HS-27A (cell line): ENCODE data around the gene SLC13A1.

Experiments used
- DNase-seq: peaks from one replicate; pipeline ENCODE4 v3.0.0-alpha.2; 2012; ENCODE audit warnings: low read depth, missing footprints

The SLC13A1 gene

DNA sequence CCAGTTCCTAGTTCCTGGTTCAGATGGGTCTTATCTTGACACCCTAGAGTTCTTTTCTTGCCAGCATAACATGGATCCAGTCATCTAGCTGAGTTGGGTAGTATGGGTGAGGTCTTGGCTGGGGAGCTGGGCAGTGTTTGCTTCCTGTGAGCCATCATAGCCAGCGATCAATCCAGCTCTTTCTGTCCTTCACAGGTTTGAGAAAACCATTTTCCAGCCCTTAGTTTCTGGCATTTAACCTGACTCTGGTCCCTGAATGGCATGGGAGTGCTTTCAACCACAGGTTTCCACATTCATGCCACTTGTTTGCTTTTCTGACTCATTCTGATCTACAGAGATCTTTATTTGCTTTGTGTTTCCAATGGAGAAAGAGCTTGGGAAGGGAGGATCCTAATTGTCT is 8.6 kb downstream of the SLC13A1 start:
- no peak for DNase-seq

DNA sequence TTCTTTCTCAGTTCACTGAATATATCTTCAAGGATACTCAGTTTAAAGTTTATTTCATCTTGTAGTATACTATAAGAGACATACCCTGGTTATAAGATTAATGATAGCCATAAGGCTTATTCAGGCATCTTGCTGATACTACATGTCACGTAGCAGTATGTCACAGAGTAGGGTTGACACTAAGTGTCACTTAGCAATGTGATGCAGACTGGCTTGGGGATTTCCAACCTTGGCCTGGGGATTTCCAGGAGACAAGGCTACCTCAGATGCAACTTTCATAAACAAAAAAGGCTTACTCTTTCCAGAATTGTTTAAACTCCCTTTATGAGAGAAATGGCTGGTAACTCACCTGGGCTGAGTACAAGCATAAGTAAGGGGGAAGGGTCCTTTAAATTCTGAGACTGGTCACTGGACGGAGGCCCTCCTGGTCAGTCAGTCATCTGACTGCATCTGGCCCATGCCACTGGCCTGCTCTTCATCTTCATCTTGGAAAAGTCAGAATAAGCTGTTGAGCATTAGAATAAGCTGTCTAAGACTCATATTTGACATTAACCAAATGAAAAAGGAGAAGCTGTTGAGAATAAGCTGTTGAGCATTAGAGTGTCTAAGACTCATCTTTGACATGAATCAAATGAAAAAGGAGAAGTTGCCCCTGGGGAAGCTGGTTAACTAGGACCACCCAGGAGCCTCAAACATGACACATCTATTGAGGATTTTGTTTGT is 9.5 kb downstream of the SLC13A1 start:
- DNase-seq: no peak

DNA sequence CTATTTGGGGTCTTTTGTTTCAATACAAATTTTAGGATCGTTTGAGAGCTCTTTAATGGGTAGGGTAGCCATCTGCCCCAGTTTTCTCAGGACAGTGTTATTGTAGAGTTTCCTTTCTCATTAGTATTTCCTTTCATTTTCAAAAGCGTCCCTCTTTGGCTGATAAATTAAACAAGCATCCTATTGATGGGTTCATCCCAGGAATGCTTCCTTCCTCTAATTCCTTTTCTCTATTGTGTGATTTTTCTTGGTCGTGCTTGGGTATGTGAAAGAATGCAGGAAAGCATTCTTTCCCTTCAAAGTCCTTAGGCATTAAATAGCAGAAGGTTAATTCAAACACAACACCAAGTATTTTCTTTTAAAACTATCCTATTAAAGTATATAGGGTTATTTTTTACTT is 14.0 kb downstream of the SLC13A1 start:
- no peak for DNase-seq

DNA sequence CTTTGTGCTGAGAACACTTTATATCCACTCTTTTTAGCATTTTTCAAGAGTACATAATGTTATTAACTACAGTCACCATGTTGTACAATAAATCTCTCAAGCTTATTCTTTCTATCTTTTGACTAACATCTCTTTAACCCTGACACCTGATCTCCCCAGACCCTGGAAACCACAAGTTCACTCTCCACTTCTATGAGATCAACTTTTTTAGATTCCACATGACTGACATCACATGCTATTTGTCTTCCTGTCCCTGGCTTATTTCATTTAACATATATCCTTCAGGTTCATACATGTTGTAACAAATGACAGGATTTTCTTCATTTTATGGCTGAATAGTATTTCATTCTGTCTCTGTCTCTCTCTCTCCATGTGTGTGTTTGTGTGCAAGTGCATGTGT is 15.5 kb downstream of the SLC13A1 start:
- no peak for DNase-seq

DNA sequence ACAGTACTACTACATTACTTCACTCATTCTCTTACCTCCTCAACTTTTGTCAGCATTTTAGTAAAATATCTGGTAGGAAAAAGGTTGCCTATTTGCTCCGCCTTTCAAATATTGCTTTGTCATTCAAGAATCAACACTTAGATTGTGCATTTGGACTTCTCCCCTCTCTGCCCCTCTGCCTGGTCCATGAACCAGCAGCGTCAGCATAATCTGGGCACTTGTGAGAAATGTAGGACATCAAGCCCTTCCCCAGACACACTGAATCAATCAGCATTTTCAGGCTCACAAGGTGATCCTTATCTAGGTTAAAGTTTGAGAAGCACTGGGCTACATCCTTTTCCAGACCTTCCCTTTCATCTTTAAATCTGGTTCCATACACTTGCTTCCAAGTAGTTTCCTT is 16.3 kb downstream of the SLC13A1 start:
- DNase-seq: no peak

DNA sequence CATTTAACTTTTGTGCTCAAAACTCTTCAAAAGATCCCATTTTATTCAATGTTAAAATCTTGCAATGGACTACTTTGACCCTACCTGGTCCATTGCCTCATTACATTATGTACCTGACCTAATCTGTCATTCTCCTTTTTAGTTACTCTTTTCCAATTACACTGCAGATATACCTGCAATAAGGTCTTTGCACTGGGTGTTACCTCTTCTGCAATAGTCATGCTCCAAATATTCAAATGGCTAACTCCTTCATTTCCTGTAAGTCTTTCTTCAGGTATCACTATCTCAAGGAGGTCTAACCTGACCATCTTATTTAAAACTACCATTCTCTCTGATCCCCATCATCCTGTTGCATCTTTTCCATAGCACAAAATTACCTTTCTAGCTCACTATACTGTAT is 22.3 kb downstream of the SLC13A1 start:
- no peak for DNase-seq

DNA sequence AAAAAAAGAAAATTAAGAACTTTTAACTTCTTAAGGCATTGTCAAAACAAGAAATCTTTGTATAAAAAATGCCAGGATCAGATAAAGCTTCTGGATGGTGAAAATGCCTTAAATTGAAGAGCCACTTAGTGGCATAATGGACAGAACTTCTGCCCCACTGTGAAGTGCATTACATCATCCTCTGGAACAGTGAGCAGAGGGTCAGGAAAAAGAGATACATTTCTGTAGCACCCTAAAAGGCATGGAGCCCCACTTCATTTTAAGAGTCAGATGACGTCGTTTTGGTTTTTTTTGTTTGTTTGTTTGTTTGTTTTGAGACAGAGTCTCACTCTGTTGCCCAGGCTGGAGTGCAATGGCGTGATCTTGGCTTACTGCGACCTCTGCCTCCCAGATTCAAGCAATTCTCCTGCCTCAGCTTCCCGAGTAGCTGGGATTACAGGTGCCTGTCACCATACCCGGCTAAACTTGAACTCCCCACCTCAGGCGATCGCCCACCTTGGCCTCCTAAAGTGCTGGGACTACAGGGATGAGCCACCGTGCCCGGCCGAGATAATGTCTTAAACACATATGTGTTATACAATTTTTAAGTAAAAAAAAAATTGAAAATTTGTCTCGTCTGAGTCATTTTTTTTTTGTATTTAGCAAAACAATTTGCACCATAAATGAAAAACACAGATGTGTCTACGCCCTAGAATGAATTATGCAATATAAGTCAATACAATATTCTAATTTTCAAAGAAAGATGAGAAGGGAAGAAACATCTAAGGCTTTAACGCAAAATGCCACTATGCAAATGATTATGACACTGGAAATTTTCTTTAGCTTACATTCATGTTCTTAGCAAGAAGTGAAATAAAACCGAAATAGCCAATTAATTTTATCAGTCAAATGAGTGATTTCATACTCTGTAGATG is 29.2 kb downstream of the SLC13A1 start:
- no peak for DNase-seq

DNA sequence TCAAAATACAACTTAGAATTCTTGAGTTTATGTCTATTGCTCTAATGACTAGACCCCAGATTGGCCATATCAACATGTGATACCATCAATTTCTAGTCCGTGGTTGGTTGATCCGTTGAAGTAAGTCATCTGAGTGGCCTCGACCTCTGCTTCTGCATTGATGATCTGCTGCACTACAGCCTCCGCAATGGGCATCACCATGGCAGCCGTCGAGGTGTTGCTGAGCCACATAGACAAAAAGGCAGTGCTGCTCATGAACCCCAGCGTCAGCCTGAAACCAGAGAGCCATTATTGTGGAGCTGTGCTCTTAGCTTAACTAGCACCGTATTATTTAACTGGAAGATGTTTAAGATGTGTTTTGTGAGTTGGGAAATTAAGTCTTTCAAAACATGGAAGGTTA is 30.7 kb downstream of the SLC13A1 start:
- no peak for DNase-seq

DNA sequence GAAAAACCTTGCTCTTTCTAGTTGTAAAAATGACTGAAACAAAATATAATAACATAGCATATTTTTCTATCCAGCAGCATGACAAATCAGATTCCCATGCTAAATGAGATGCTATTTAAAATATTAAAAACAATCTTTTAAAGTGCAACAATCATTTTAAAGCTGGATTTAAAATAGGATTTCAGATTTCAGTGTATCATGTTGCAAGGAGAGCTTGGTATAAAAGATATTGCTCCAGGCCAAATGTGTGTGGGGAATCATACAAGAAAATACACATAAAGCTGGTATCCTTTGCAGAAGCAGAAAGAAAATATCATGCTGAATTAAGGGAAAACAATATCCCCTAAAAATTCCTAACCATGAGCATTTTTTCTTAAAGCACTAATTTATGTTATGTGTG is 42.2 kb downstream of the SLC13A1 start:
- no peak for DNase-seq

DNA sequence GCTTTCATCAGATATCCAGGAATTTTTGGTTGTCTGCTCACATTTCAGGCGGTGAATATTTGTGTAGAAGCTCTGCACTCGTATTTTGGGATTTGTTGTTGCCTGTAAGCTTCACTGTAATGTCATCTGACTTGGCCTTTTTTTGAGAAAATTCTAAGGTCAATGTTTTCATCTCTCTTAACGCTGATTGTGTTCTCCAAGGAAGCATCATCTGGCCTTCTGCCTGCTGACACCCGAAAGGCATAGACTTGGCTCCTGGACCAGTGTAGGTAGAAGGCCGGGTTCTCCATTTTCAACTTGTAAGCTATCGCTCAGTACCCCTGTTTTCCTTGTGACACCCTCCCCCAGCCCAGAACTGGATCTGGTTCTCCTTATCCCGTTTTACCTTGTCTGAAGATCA is 44.2 kb downstream of the SLC13A1 start:
- no peak for DNase-seq

DNA sequence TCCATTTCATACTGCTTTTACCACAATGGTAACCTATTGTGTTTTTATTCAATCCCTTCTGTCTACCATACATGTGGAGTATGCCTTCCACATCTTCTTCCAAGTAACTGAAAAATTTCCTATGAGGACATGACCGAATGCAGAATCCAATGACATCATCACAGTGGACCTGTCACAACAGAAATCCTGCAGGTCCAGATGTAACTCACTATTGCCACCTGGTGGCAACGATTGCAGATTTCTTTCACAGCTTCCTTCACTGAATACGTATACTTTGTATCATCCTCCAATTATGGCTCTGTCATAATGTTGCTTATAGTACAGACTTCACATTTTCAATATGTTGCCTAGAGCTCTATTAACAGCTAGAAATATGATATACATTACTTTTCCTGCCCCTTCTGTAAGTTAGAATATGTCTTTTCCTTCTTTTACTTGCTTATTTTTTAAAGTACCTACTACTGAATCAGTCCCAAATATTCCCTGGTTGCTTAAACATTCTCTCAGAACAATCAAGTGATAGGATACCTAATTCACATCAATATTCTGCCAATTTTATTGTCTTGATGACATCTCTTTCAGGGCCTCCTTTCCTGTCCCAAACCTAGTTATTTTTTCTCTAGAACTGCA is 45.4 kb downstream of the SLC13A1 start:
- no peak for DNase-seq

DNA sequence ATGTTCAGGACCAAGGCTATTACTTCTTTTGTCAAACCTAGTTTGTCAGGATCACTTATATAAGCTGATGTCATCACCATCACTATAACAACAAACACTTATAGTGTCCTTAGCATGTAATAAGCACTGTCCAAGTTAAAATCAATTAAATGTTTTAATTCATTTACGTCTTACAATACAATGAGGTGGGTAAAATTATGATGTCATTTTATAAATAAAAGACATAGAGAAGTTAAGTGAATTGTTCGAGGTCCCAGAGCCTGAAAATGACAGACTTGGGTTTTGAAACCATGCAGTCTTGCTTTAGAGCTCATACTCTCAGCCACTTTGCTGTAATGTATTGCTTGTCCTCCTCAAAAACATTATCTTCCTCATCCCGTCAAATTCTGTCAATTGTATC is 48.3 kb downstream of the SLC13A1 start:
- DNase-seq: no peak

DNA sequence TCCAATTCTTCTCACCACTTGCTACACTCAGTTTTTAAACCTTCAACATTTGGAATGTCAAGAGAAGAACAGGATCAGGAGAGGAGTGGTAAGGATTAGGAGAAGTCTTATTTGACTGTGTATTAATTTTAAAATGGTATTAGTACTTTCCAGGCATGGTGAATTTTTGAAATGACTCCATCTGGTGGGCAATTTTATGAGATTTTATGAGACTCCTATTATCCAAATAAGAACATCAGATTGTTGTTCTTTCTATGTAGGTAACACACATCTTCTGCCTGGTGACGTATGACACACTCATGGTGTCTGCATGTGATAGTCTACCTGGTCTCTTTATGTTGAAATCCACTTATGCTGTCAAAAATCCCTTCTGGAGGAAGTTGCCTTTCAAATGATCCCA is 51.0 kb downstream of the SLC13A1 start:
- DNase-seq: no peak

DNA sequence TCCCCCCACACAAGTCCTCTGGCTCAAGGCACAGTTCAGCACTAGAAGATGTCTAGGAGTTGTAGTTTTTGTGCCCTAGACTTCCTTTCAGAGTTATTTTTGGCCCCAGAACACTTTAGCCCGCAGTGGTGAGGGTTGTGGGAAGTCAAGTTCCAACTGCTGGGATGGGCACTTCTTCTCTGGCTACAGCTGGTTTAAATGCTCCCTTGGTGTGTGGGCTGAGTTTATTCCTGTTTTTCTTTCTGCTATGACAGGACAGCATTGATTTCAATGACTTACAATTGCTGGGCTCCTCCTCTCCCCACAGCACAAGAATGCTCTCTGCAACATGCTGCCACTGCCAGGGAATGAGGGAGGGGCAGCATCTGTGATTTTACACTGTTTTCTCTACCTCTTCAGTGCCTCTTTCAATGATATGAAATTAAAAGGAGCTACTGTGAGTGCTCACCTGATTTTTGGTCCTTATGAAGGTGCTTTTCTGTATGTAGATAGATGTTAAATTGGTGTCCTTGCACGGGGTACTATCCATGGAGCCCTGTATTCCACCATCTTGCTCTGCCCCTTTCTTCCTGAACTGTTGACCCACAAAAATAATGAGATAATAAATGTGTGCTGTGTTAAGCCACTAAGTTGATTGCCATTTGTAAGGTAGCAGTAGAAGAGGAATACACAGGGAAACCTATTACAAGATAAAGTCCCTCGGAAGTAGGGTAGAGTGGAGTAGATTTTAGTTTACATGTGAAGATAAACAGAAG is 56.3 kb downstream of the SLC13A1 start:
- no peak for DNase-seq

DNA sequence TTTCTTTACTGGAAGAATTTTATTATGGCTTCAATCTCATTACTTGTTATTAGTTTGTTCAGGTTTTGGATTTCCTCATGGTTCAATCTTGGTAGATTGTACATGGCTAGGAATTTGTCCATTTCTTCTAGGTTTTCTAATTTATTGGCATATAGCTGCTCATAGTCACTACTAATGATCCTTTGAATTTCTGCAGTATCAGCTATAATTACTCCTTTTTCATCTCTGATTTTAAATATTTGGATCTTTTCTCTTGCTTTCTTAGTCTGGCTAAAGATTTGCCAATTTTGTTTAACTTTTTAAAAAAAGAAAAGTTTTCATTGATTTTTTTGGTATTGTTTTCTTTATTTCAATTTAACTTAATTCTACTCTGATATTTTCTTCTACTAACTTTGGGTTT is 59.2 kb downstream of the SLC13A1 start:
- DNase-seq: no peak

DNA sequence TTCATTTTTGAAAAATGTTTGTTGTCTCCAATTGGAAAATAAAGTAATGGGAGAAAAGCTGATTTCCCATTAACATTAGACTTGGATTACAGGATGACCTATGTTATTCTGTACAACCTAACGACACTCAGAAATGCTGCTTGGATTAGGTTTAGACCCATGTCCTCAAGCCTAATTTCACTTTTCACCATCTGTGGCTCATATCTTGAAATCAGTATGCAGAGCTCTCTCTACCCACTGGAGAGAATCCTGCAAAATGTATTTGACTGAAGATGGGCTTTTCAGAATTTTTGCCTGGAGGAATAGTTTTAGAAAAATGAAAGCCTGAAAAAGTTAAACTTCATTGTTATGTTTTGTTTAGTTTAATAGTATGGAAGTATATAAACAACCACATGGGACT is 63.8 kb downstream of the SLC13A1 start:
- DNase-seq: no peak

DNA sequence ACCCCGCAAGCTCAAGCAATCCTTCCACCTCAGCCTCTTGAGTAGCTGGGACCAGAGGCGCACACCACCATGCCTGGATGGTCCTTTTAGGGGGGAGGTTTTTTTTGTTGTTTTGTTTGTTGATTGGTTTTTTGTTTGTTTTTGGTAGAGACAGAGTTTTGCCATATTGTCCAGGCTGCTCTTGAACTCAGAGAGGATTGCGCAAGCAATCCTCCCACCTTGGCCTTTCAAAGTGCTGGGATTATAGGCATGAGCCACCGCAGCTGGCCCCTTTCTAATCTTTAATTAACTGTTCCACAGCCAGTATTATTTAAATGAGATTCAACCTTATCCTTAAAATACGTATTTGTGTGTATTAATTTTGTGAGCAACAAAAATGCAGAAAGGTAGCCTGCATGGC is 65.8 kb downstream of the SLC13A1 start:
- no peak for DNase-seq

DNA sequence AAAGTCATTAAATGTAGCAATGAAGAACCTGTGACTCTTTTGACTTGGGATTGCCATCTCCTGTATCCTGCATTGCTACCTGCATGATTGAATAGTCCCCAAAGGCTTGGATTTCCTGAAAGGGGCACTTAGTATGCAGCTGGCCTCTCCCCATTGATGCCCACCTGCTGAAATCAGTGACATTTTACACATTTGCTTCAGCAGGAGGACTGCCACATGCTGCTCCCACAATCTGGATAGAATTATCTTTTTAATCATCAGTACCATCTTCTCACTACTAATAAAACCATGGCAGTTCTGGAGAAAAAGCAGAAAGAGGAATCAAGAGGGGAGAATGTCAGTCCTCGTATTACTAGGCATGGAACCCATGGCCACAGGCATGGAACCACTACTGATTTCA is 67.8 kb downstream of the SLC13A1 start:
- DNase-seq: no peak

DNA sequence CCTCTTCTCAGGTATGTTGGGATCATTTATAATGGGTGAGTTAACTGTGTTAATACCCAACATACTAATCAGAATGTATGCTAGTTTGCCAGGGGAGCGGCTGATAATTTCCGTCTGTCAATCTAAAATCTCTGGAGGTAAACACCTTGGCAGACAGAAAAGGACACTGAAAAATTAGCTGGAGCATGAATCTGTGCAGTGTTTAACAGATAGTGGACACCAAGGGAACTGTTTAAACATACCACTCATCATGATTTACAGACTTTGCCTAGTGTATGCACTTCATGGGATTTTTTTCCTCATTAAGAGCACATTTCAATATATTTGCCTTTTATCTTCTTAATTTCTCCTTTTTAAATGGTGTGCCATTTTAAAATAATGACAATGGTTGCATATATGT is 68.2 kb downstream of the SLC13A1 start:
- no peak for DNase-seq

DNA sequence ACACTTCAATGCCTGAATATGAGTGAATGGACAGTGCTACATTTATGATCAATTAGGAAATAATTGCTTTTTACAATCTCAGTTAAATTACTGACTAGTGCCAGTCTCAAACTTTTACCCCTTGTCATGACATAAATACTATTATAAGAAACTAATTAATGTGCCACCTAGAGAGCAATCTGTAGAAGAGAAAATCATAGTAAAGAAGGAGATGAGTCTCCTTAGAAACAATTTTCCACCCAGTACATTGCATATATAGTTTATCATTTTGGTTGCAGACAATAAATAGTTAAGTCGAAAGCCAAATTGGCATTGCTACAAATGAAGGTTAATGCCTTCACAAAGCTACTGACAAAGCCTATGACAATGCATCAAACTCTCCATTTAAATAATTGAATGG is 68.6 kb downstream of the SLC13A1 start:
- DNase-seq: no peak

DNA sequence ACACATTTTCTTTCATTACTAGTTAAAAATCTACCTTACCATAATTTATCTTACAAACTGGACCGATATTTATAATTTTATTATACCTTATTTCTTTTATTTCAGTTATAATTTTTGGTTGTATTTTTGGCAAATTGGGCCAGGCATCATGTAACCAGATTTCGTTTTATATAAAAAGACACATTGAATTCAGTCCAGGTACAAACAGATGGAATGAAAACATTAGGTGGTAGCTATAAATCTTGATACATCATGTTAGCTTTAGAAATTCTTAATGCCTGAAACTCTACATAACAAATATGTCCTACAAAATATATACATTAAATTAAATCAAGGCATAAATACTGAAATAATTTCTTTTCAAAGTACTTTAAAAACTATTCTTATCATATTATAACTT is 73.1 kb downstream of the SLC13A1 start:
- no peak for DNase-seq

DNA sequence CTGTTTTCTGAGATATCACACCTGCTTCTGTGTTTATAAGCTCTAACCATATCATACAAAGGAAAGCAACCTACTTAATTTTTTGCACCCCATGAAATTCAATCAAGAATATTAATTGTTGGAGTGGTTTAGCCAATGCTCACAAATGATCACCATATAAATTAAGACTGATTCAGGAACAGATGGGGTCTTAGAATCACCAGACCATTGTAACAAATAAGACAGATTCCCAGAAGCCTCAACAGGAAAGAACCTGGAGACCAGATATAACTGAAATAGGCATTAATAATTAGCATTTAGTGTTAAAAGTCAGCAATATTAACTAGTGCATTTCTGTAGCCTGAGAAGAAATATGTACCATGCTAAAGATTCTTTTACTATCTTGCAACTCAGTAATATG is 73.6 kb downstream of the SLC13A1 start:
- DNase-seq: no peak
